Stimulated activated CD4-positive, alpha-beta T cell treated with anti-CD3 and anti-CD28 coated beads, Interleukin-12 subunit alpha, Interleukin-12 subunit beta, amount 100 ng/mL, for 4 hours (primary cell): Measurements from ENCODE around the gene ISCA1.

Experiments
- DNase-seq: peaks from one replicate; pipeline ENCODE4 v3.0.0-alpha.2; 2020

Gene ISCA1

GRCh38 chr9:86219606-86220005, 62.7 kb downstream of the ISCA1 start:
- DNase-seq, result no peak

- DNase-seq, result no peak
Measured at GRCh38 chr9:86217076-86217755, 65.1 kb downstream of the ISCA1 start.
